ENCODE data around the gene SYAP1.

- TF ChIP-seq CTCF (IDR thresholded peaks at IDR 0.05; ENCODE audit: control extremely low read depth in 1 of 3, insufficient read depth in 1 of 3, low read depth in 1 of 3, low read length in 3 of 3), result no peak
- no peak for TF ChIP-seq EZH2 (IDR thresholded peaks at IDR 0.05; ENCODE audit: low read depth, low read length, severe bottlenecking)
- no peak for TF ChIP-seq MAX (IDR thresholded peaks at IDR 0.05)
- no peak for TF ChIP-seq BRCA1 (IDR thresholded peaks at IDR 0.05; ENCODE audit: low read depth, low read length)
Observed at GRCh38 chrX:16725072-16725471, 5.7 kb downstream of the SYAP1 start.
